HG02623 (cell line): ENCODE data around the gene RAB20.
"Not testable (repeated sequence)": the region's sequence is repeated elsewhere in the genome, so short reads cannot be mapped to it uniquely, and the experiment has no call there.

Experiments
- ATAC-seq: cut with Tn5 transposase; IDR thresholded peaks from one replicate; pipeline ENCODE4 v1.9.1; 2021; ENCODE audit warnings: moderate library complexity; ENCODE audit not compliant: unreplicated experiment

RAB20 gene

GRCh38 chr13:110493613-110494012, 67.9 kb downstream of the RAB20 start:
- ATAC-seq, result no peak

GRCh38 chr13:110492679-110493593, 68.6 kb downstream of the RAB20 start:
- ATAC-seq, result no peak

GRCh38 chr13:110491869-110492678, 69.4 kb downstream of the RAB20 start:
- no peak for ATAC-seq

- no peak for ATAC-seq
Measured at GRCh38 chr13:110490009-110490770, 71.3 kb downstream of the RAB20 start.

- ATAC-seq, result not testable (repeated sequence)
Measured at GRCh38 chr13:110486880-110487279, 74.6 kb downstream of the RAB20 start.

- no peak for ATAC-seq
Measured at GRCh38 chr13:110486061-110486715, 75.3 kb downstream of the RAB20 start.

GRCh38 chr13:110485604-110486003, 75.9 kb downstream of the RAB20 start:
- no peak for ATAC-seq

- ATAC-seq, result no peak
Measured at GRCh38 chr13:110484290-110485048, 77.1 kb downstream of the RAB20 start.

GRCh38 chr13:110483386-110483968, 78.0 kb downstream of the RAB20 start:
- ATAC-seq, result no peak

GRCh38 chr13:110480161-110480560, 81.4 kb downstream of the RAB20 start:
- ATAC-seq, result no peak

GRCh38 chr13:110479648-110480047, 81.9 kb downstream of the RAB20 start:
- no peak for ATAC-seq

GRCh38 chr13:110479215-110479545, 82.3 kb downstream of the RAB20 start:
- ATAC-seq, result no peak

GRCh38 chr13:110478405-110479214, 82.9 kb downstream of the RAB20 start:
- no peak for ATAC-seq

- no peak for ATAC-seq
Measured at GRCh38 chr13:110477706-110478245, 83.7 kb downstream of the RAB20 start.

- no peak for ATAC-seq
Measured at GRCh38 chr13:110476220-110476617, 85.3 kb downstream of the RAB20 start.

GRCh38 chr13:110475550-110476219, 85.8 kb downstream of the RAB20 start:
- ATAC-seq, result no peak

GRCh38 chr13:110475117-110475516, 86.4 kb downstream of the RAB20 start:
- ATAC-seq, result no peak

- ATAC-seq, result no peak
Measured at GRCh38 chr13:110474713-110475112, 86.8 kb downstream of the RAB20 start.
